OCI-LY1 (cell line): ENCODE data around the gene DCST1.

Source experiments
- EZH2 ChIP-seq: fragments of 200-600 bp; sonication (generic), shearing (Covaris generic); IDR thresholded peaks from 2 replicates; pipeline ENCODE4 v1.8.0; 2017; ENCODE audit warnings: borderline replicate concordance, mixed run types, mild to moderate bottlenecking, antibody characterized with exemption, low read length, moderate library complexity, mixed read lengths
- TF ChIP-seq, protein P1 (sequence below): fragments of 200-600 bp; sonication (generic), shearing (Covaris generic); IDR thresholded peaks from 2 replicates; pipeline ENCODE4 v1.5.1; 2017; ENCODE audit warnings: mild to moderate bottlenecking, antibody characterized with exemption, low read length, moderate library complexity, mixed read lengths

DNA sequence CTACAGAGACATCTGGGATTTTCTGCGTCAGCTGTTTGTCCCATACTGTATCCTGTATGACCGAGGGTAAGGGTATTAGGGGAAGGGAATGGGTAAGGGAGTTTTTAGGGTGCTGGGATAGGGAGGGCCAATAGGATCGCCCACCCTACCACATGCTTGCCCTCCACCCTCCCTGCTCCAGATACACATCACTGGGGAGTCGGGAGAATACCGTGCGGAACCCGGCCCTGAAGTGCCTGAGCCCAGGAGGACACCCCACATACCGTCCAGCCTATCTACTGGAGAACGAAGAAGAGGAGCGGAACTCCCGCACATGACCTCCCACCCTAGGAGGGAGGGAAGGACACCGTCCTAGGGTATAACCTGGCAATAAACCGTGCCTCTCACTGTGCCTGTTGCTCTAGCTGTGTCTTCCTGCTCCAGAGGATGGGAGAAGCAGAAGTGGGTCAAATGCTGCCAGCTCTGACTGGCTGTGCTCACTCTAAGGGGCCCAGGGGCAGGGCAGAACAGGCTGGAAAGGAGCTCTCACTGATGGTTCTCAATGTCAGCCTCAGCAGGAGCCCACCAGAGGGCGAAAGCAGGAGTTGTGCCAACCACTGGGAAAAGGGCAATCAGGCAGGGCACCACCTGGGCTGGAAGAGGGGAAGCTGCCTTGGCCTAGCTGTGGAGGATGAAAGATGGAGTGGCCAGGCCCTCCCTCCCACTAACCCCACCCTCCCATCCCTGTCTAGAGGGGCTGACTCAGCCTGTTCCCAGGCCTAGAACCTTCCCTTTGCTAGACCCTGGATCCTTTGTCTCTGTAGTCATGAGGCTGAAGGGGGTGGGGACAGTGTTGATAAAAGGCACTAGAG, 40.7 kb upstream of the DCST1 start:
- TF ChIP-seq, protein P1, sequence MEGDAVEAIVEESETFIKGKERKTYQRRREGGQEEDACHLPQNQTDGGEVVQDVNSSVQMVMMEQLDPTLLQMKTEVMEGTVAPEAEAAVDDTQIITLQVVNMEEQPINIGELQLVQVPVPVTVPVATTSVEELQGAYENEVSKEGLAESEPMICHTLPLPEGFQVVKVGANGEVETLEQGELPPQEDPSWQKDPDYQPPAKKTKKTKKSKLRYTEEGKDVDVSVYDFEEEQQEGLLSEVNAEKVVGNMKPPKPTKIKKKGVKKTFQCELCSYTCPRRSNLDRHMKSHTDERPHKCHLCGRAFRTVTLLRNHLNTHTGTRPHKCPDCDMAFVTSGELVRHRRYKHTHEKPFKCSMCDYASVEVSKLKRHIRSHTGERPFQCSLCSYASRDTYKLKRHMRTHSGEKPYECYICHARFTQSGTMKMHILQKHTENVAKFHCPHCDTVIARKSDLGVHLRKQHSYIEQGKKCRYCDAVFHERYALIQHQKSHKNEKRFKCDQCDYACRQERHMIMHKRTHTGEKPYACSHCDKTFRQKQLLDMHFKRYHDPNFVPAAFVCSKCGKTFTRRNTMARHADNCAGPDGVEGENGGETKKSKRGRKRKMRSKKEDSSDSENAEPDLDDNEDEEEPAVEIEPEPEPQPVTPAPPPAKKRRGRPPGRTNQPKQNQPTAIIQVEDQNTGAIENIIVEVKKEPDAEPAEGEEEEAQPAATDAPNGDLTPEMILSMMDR, result peak; percentile 32
- no peak for TF ChIP-seq EZH2
